Measurements from ENCODE around the gene NFATC1. TPM values are rescaled to one million over a fixed set of nuclear protein-coding genes. Genes with fewer than 3 reads are reported as not detected.

NFATC1 gene
- polyA plus RNA-seq, 4 donors, result 5.7 to 6.3 (median 6.1) TPM

DNA sequence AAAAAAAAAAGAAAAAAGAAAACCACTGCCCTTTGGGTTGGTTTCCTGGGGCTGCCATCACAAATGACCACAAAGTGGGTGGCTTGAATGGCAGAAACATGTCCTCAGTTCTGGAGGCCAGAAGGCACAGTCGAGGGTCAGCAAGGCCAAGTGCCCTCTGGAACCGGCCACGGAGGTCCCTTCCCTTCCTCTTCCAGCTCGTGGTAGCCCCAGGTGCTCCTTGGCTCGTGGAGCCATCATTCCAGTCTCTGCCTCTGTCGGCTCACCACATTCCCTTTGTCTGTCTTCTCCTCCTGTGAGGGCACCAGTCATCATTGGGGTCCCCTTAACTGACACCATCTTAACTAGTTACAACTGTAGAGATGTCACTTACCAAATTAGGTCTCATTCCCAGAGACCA, 8.5 kb upstream of the NFATC1 start:
- no peak for DNase-seq (ENCODE audit: low read depth in 4 of 4, low spot score in 2 of 4)

DNA sequence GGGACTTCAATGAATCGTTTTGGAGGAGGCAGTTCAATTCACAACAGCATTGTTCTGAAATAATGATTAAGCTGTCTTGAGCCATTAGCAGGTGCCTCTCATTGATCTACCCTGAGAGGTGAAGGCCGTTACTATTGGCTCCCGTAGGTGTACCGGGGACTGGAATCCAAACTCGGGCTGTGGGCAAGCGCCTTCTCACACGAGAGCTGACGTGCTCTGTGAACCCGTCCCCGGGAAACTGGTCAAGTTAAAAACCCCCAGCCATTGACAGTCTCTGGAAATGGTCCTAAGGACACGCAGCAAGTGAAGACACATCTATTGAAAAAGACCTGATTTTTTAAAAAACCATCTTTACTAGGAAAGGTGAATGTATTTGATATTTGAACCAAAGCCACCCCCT, 8.1 kb upstream of the NFATC1 start:
- DNase-seq (ENCODE audit: low read depth in 4 of 4, low spot score in 2 of 4), result no peak

DNA sequence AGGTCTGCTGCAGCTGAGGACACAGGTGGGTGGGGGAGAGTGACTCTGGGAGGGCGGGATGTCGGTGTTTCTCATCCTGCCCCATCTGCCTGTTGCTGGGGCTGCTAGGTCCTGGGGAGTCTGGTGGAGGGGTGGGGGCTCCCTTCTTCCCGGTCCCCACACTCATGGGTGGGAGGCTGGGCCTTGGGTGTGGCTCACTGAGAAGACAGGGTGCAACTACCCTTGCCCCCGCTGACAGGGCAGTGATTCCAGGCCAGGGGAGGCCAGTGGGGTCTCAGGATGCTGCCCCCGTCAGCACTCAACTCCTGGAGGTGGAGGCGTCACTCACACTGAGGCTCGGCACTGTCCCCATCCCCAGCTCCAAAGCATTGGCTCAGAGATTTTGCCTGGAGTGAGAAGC, 7.7 kb upstream of the NFATC1 start:
- DNase-seq (ENCODE audit: low read depth in 4 of 4, low spot score in 2 of 4), result no peak

DNA sequence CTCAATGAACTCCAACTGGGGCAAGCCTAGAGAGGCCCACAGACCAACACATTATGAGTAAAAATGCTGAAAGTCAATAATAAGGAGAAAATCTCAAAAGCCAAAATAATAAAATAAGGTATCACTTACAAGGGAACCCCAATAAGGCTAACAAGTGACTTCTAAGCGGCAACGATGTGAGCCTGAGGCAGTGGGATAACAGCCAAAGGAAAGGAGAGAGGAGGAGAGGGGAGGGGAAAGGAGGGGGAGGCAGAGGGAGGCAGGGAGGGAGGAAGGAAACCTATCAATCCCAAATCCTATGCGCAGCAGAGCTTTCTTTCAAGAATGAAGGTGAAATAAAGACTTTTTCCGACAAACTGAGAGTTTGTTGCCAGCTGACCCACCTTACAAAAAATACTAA, 6.0 kb upstream of the NFATC1 start:
- no peak for DNase-seq (ENCODE audit: low read depth in 4 of 4, low spot score in 2 of 4)

DNA sequence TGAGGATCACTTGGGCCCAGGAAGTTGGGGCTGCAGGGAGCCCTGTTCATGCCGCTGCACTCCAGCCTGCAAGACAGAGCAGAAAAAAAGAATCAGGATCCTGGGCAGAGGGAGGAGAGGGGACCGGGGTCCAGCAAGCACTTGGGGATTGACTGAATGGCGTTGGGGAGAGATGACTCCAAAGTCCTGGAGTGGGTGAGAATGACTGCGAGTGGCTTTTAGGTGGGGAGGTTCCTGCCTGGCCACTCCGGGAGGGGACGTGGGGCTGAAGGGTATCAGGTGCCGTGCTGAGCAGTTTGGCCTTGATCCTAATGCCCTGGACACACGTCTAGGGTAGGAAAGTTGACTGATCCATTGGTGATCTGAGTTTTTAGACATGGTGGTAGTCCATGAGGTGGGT, 3.5 kb upstream of the NFATC1 start:
- DNase-seq (ENCODE audit: low read depth in 4 of 4, low spot score in 2 of 4), result no peak

DNA sequence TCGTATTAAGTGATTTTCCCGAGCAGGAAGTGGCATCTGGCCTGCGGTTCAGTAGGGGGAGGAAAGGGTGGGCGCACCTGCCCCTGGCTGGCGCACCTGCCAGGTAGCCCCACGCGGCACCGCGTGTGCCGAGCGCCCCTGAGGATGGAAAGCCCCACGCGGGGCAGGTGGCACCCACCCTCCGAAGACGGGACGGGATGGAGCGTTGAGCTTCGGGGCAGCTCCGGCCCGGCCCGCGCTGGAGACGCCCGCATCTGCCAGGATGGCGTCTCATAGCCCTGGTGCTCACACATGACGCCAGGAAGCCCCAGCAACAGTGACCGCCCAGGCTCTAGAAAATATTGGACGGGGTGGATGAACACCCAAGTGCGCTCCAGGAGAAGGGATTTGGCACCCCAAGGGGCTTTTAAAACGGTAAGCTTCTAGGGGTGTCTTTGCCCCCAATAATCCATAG, 2.5 kb upstream of the NFATC1 start:
- no peak for DNase-seq (ENCODE audit: low read depth in 4 of 4, low spot score in 2 of 4)

DNA sequence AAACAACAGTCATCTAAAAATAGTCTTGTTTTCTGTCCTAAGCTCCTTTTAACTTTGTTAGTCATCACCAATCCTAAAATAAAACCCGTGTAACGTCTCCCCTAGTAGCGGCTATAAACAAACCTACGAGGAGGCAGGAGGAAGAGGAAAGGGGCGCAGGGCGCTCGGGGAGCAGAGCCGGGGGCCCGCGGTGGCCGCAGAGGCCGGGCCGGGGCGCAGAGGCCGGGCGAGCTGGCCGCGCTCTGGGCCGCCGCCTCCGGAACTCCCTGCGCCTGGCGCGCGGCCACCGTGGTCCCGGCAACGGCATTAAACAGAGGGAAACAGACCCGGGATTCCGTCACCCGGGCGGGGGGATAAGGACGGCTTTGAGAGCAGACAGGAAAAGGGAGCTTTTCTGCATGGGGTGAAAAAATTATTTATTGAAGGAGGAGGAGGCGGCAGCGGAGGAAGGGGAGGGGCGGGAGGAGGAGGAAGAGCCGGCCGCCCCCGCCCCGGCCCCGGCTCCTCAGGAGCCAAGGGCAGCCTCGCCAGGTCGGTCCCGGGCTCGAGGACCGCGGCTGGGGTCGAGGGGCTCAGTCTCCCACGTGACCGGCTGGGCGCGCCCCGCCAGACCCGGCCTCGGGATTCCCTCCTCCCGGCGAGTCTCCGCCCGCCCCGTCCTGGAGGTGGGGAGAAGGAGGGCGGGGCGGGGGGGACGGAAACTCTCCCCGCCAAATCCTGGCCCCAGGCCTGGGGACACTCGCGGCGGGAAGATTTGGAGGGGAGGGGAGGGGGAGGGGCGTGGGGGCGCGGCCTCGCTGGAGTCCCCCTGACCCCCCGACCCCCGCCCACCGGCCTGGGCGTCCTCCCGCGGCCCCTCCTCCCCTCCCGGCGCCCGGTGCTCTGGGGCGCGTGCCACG, 1.8 kb upstream of the NFATC1 start:
- DNase-seq (ENCODE audit: low read depth in 4 of 4, low spot score in 2 of 4), result peak in 3 of 4 donors; percentile 69 to 88 (median 76)

DNA sequence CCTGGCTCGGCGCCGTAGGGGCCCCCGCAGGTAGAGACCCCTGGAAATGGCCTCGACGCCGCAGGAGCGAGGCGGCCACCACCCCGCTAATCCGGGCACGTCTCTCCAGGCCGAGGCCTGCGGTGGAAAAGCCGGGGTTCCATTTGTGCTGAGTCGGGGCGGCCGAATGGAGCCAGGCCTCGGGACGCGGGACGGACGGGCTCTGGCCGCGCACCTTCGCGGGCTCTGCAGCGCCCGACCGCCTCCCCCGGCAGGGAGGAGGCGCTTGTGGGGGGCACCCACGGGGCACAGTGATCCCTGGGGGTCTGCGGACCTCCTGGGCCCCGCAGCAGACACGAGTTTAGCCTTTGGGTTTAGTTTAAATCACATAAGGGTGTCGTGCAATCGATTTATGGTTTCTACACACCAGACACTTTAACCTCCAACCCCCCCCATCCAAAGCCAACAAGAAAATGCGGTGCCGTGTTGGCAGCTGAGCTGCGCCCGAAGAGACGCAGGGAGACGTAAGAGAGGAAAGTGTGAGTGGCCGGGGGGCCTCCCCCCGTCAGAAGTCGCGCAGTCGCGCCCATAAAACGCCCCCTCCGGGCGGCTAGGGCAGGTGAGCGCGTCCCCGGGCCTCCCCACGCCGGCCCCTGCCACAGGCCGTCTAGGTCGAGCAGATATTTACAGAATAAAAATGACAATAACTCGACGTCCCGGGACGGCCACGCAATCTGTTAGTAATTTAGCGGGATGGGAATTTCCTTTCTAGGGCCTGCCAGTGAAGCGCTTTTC, 1.0 kb upstream of the NFATC1 start:
- no peak for DNase-seq (ENCODE audit: low read depth in 4 of 4, low spot score in 2 of 4)

DNA sequence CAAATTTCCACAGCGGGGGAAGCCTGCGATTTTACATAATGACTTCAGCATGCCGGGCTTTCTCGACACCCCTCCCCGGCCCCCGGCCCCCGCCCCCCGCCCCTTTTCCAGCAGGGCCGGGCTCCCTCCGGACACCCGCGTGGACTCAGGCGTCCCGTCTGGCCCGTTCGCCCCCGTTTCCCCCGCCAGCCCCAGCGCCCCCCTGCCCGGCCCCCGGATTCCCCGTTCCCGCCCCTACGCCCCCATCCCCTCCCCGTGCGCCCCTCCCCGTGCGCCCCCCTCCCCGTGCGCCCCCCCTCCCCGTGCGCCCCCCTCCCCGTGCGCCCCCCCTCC, 456 bp upstream of the NFATC1 start:
- no peak for DNase-seq (ENCODE audit: low read depth in 4 of 4, low spot score in 2 of 4)

DNA sequence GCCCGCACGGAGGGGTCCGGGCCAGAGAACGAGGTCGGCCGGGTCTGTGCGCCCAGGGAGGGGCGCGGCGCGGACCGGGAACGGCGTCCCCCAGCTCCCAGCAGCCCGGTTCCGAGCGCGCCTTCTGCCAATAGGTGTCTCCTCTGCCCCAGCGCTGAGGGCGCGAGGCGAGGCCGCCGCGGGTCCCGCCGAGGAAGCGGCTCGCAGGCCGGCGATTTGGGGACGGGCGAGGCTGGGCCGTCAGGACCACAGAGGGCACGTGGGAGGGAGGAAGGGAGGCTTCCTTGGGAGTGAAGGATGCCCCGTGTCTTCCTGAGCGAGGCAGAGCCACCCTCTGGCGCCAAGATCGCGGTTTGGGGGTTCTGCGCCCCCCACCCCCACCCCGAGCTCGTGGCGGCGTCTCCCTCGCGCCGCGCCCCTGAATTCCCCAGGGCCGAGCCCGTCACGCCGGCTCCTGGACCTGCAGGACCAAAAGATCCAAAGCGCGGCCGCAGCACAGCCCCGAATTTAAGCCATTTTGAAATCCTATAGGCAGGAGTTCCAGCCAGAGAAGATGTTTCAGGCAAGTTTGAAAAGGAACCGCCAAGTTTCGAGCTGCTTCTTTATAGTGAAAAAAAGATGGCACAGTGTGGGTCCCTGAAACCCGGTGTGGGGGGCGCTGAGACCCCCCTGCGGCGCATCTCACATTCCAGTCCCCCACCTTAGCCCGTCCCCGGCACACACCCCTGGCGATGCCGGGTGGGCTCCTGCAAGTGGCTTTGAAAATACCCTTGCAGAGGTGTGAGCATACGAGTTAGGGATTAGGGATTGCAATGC, 909 bp downstream of the NFATC1 start:
- no peak for DNase-seq (ENCODE audit: low read depth in 4 of 4, low spot score in 2 of 4)

DNA sequence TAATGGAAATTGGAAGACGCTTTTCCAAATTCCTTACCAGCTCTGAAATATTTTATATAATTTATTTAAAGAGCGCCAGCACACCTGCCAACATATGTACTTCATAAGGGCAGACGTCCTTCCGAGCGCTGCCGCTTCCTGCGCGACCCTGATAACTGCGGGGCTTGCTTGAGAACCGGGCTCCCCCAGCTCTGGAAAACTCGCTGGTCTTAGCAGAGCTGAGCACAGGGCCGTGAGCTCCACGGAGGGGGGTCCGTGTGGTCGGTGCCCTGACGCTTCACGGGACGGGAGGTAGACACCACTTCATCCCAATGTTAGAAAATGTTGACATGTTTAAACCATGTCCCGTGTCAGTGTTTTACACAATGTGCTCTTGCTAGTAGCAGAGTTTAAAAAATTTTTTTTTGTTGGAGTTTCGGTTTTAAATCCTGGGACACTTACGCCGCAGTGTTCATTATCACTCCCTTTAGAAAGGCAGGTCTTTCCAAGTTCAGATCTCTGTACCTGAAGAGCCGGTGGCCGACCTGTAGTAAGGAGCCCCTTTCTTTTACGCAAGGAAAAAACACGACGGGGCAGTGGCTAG, 1.6 kb downstream of the NFATC1 start:
- DNase-seq (ENCODE audit: low read depth in 4 of 4, low spot score in 2 of 4), result no peak

DNA sequence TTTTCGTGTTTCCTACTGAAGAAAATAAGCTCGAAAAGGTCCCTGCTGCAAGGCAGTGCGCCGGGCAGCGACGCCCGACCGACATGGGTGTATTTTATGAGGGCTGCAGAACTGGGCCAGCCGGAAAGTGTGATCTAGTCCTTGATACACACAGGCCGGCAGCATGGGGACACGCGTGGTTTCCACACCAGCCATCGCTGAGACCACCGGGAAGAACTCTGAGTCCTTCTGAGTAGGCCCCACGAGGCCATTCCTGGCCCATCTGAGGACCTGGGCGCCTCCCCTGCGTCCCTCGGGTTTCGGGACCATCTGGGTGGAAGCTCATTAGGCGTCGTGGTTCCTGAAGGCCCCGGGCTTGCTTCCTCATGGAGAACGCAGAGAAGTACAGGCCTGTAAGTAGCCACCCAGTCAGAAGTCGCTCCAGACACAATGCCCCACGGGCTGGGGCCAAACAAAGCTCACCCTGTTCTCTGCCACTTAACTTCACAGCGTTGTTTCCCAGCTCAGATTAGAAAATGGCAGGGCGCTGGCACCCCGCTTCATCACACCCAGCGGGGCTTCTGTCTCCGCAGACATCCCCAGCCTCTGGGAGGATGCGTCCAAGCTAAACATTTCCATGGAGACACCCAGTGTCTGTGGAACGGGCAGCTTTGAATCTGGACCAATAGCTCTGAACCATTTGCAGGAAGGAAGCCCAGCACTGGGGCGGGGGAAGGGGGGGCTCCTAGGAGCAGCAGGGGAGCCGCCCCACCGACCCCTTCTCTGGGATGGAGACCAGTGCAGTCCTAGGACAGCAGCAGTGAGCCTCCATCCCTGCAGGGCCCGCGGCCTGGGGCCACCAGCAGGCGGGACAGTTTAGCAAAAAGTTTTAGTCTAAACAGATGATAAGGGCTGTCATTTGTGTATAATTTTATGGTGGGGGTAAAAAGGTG, 2.4 kb downstream of the NFATC1 start:
- DNase-seq (ENCODE audit: low read depth in 4 of 4, low spot score in 2 of 4), result no peak

DNA sequence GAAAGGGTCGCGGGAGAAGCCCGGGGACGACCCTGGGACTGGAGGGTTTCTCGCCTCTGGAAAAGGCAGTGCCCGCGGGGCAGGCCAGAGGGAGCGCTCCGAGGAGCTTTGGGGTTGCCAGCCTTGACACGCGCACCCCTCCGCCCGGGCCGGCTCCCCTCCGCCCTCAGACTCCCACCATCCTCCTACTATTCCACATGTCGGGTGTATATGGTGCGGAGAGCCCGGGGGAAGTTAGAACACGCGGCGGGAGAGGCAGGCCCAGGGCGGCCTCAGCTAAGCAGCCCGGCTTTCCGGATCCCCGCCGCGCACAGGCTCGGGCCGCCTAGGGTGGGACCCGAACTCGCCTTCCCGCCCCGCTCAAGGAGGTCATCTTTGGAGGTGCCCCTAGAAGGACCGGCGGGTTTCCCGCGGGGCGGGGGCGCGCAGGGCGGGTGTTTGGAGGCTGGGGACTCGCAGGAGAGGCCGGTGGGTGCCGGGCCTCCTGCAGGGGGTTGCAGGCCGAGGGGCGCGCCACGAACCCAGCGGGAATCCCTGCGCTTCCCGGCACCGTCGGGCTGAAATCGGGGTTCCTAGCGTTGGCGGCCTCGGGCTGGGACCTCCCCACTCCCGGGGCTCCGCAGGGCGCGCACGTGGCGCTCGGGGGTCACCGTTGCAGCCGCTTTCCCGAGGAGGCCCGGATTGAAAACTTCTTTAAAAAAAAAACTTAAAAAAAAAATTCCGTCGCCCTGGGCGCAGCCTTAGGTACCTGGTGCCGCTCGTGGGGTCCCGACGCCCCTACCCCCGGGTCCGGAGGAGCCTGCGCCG, 3.7 kb downstream of the NFATC1 start:
- no peak for DNase-seq (ENCODE audit: low read depth in 4 of 4, low spot score in 2 of 4)

DNA sequence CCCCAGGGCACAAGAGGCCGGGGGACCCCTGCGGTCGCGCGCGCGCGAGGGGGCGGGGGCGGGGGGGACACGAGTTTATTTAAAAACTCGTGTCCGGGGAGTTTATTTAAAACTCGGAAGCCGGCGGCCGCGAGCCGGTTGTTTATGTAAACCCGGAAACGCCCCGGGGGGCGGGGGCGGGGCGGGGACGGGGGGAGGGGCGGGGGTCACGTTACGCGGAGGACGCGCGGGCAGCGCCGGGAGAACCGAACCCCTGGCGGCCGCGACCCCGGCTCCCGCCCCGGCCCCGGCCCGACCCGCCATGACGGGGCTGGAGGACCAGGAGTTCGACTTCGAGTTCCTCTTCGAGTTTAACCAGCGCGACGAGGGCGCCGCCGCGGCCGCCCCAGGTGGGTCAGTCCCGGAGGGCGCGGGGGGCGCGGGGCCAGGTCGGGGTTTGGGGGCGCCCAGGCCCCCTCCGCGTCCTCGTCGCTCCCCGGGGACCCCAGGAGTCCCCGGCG, 4.4 kb downstream of the NFATC1 start:
- DNase-seq (ENCODE audit: low read depth in 4 of 4, low spot score in 2 of 4), result no peak

DNA sequence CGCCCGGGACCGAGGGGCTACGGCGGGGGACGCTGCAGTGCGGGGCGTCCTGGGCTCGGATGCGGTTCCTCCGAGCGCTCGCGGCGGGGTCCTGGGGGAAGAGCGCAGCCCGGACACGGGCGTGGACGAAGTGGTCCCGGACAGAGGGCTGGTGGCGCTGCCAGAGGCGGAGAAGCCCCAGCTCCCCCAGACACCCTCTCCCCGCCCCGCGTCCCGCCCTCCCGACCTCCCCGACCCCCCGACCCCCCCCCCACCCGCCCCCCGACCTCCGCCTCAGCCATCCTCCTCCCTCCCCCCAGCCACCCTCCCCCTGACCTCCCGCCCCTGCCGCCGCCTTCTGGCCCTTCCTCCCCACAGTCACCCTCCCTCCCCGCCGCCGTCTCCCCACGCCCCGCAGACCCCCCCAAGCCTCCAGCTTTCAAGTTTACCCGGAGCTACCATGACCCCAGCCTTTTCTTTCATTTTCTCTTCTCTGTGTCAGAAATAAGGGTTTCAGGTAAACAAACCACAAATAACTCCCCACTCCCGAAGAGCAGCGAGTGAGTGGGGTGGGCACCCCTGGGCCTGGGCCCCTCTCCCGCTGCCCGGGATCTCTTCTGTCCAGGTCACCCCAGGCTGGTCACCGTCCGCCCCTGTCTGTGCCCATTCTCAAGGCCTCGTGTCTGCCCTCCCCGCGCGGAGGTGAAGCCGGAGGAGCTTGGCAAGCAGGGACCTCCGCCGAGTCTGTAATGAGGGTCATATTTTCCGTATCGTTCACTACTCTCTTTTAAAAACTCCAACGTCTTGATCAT, 5.1 kb downstream of the NFATC1 start:
- DNase-seq (ENCODE audit: low read depth in 4 of 4, low spot score in 2 of 4), result no peak

DNA sequence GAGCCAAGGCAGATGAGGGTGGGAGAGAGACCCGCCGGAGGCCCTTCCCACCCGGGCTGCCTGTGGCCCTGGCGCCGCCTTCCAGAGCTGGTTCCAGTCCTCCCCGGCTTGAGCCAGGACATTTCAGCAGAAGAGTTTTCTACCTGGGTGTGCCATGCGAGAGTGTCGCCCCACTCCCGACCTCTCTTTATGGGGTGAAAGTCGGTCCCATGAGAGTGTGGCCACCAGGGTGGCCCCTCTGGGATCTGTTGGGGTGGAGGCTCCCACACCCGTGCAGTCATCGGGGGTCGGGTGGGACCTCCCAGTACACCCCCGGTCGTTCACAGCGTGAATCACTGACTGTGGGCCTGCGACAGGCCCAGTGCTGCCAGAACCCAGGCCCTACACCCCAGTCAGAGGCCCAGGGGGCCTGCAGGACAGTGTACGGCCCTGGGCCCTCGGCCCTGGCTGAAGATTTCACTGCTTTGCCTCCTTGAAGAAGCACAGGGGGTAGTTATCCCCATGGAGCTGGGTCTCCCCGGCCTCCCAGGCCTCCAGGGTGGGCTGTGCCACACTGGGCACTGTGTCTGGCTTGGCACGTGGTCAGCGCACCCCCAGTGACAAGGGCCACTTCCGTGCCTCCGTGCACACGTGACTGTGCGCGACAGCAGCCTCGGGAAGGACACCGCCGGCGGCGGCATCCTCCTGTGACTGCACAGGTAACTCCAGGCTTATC, 5.9 kb downstream of the NFATC1 start:
- DNase-seq (ENCODE audit: low read depth in 4 of 4, low spot score in 2 of 4), result no peak

DNA sequence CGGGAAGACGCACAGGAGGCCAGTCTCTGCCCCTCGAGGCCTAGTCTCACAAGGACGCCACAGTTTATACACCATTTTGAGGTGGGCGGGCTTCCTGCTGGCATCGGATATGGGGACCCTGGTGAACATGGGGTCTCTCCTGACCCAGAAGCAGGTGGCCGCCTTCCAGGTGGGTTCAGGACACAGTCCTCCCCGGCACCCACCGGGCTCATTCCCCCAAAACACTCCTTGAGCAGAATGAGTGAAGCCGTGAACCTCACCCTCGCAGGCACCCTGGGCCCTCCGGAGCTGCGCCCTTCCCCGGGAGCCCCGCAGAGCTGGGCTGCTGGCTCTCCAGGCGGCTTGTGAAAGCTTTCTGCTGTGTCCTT, 6.5 kb downstream of the NFATC1 start:
- DNase-seq (ENCODE audit: low read depth in 4 of 4, low spot score in 2 of 4), result no peak
